HG02610 (cell line): ENCODE results near the gene SFN.
"Not testable (repeated sequence)": the region's sequence is repeated elsewhere in the genome, so short reads cannot be mapped to it uniquely, and the experiment has no call there.

ENCODE experiments used
- ATAC-seq: cut with Tn5 transposase; IDR thresholded peaks from one replicate; pipeline ENCODE4 v1.9.1; 2021; ENCODE audit warnings: mild to moderate bottlenecking, moderate library complexity; ENCODE audit not compliant: unreplicated experiment

SFN gene

GRCh38 chr1:26861889-26862378, 1.0 kb upstream of the SFN start:
- no peak for ATAC-seq

- ATAC-seq: no peak
Observed at GRCh38 chr1:26863685-26864077, 732 bp downstream of the SFN start.

GRCh38 chr1:26864610-26865480, 1.9 kb downstream of the SFN start:
- peak; percentile 97 for ATAC-seq

GRCh38 chr1:26873097-26873496, 10.1 kb downstream of the SFN start:
- not testable (repeated sequence) for ATAC-seq

- no peak for ATAC-seq
Observed at GRCh38 chr1:26874896-26875295, 11.9 kb downstream of the SFN start.

- ATAC-seq: no peak
Observed at GRCh38 chr1:26877326-26877725, 14.4 kb downstream of the SFN start.

GRCh38 chr1:26879793-26880192, 16.8 kb downstream of the SFN start:
- ATAC-seq: no peak

GRCh38 chr1:26881611-26882010, 18.7 kb downstream of the SFN start:
- not testable (repeated sequence) for ATAC-seq

GRCh38 chr1:26882696-26883463, 19.9 kb downstream of the SFN start:
- no peak for ATAC-seq

GRCh38 chr1:26887125-26887524, 24.2 kb downstream of the SFN start:
- no peak for ATAC-seq

GRCh38 chr1:26888231-26888630, 25.3 kb downstream of the SFN start:
- ATAC-seq: no peak

GRCh38 chr1:26889551-26890466, 26.9 kb downstream of the SFN start, which contains the start of gene GPN2:
GPN2 (minus strand) TSS chr1:26890283; CDS start chr1:26890096, 187 bp downstream.
- ATAC-seq: peak; percentile 87

- ATAC-seq: peak; percentile 24
Observed at GRCh38 chr1:26890467-26890796, 27.5 kb downstream of the SFN start.

GRCh38 chr1:26894263-26894662, 31.3 kb downstream of the SFN start:
- no peak for ATAC-seq

GRCh38 chr1:26897351-26897750, 34.4 kb downstream of the SFN start:
- ATAC-seq: no peak

GRCh38 chr1:26900001-26900814, 37.3 kb downstream of the SFN start, which contains the start of gene GPATCH3:
GPATCH3 (minus strand) TSS chr1:26900467; CDS start chr1:26900442, 25 bp downstream.
- no peak for ATAC-seq

GRCh38 chr1:26900815-26901511, 38.0 kb downstream of the SFN start:
- ATAC-seq: no peak

- ATAC-seq: no peak
Observed at GRCh38 chr1:26907071-26907917, 44.3 kb downstream of the SFN start.
